Esophagus (tissue), 2 donors: Measurements from ENCODE around the gene KIDINS220. TPM values are rescaled to one million over a fixed set of nuclear protein-coding genes. Genes with fewer than 3 reads are reported as not detected.

Source experiments
- H3K27ac ChIP-seq, 2 donors: one replicate each; pipeline ENCODE4 v1.5.1; 2013; ENCODE audit warnings: low read depth in 2 of 2, mild to moderate bottlenecking in 2 of 2, inconsistent platforms in 1 of 2, low read length in 1 of 2, moderate library complexity in 1 of 2
- H3K27me3 ChIP-seq, 2 donors: one replicate each; pipeline ENCODE4 v1.6.1; 2013; ENCODE audit warnings: low read length in 2 of 2, control low read depth in 1 of 2, mild to moderate bottlenecking in 1 of 2; ENCODE audit not compliant: insufficient read depth in 2 of 2, control insufficient read depth in 1 of 2
- H3K36me3 ChIP-seq, 2 donors: one replicate each; pipeline ENCODE4 v1.6.1; 2013; ENCODE audit warnings: low read length in 1 of 2; ENCODE audit not compliant: control insufficient read depth in 2 of 2, insufficient read depth in 2 of 2
- H3K4me1 ChIP-seq, 2 donors: one replicate each; pipeline ENCODE4 v1.6.1; 2013; ENCODE audit warnings: low read length in 1 of 2; ENCODE audit not compliant: control insufficient read depth in 2 of 2, insufficient read depth in 2 of 2
- H3K4me3 ChIP-seq, 2 donors: one replicate each; pipeline ENCODE4 v1.5.1; 2013; ENCODE audit warnings: low read length in 2 of 2, mild to moderate bottlenecking in 2 of 2, low read depth in 1 of 2, moderate library complexity in 1 of 2
- H3K9me3 ChIP-seq, 2 donors: one replicate each; pipeline ENCODE4 v1.6.1; 2013; ENCODE audit warnings: mild to moderate bottlenecking in 2 of 2, low read depth in 1 of 2, low read length in 1 of 2, moderate library complexity in 1 of 2; ENCODE audit not compliant: control insufficient read depth in 2 of 2, insufficient read depth in 1 of 2
- WGBS, 2 donors: extraction: QIAGEN DNeasy Blood & Tissue Kit; methylation state at CpG; one replicate each; pipeline ENCODE4 v1.1.7; 2013; 5-methylcytosine and 5-hydroxymethylcytosine counted together
- polyA plus RNA-seq, 2 donors: library from polyadenylated mRNA; stranded (reverse); fragments of 200-250 nt; gene quantifications; one replicate each; pipeline ENCODE4 v1.2.3, GENCODE V29; 2013
- donor health status: healthy with polysubstance abuse.
- donor health status: Bipolar disorder and iron deficiency.

Gene KIDINS220
- polyA plus RNA-seq, 2 donors, result 10.4 to 10.7 TPM

DNA sequence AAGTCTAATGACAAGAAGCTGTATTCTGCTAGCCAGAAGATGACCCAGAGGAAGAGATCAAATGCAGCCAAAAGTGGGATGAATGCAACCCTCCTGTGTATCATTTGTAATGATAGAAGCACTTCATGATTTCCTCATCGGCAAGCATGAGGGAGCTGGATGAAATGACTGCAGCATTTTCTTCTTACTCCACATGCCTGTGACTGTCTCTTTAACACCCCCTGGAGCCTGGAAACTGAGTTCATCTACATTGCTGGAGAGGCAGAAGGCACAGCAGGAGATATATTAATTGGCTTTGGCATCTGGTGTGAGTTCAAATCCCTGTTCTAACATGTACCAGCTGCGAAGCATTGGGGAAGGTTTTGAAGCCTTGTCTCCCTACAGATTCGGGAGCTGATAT is 117.9 kb downstream of the KIDINS220 start:
- Histone ChIP-seq H3K4me1 (no peaks in the 10 kb centered on the region), H3K36me3 (no peaks in the 10 kb centered on the region), H3K9me3 (no peaks in the 10 kb centered on the region), H3K4me3 (no peak overlapping the region), H3K27ac (no peak overlapping the region), H3K27me3 (no peaks in the 10 kb centered on the region)
- WGBS, 2 donors, result 69 to 74% methylated on average over 3 of the region's 3 CpGs

DNA sequence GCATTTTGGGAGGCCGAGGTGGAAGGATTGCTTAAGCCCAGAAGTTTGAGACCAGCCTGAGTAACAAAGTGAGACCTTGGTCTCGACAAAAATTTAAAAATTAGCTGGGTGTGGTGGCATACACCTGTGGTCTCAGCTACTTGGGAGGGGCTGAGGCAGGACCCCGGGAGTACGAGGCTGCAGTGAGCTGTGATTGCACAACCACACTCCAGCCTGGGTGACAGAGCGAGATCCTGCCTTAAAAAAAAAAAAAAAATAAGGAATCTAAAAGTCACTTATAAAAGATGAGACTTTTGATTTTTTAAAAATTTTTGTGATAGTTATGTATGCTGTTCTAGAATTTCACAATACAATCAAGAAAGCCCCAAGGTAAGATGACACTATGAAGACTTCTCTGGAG is 122.4 kb downstream of the KIDINS220 start:
- Histone ChIP-seq H3K27me3 (no peaks in the 10 kb centered on the region), H3K9me3 (no peaks in the 10 kb centered on the region), H3K27ac (no peak overlapping the region), H3K36me3 (no peaks in the 10 kb centered on the region), H3K4me3 (no peak overlapping the region), H3K4me1 (no peaks in the 10 kb centered on the region)
- 89 to 91% methylated on average over 5 of the region's 5 CpGs for WGBS, 2 donors

DNA sequence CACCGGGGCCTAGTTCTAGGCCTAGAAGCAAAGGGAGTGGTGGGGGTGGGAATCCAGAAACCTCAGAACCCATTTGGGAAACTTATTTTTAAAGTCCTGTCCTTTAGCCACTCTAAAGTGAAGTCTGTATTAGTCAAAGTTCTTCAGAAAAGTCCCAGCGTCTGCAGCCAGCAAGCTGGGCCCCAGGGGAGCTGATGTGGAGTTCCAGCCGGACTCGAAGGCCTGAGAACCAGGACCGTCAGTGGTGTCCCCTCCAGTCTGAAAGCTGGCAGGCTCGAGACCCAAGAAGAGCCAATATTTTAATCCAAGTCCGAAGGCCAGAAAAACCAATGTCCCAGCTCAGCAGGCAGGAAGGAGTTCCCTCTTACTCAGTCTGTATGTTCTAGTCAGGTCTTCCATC is 123.1 kb downstream of the KIDINS220 start:
- H3K27me3 ChIP-seq, result no peaks in the 10 kb centered on the region
- 85 to 89% methylated on average over 7 of the region's 7 CpGs for WGBS, 2 donors
- no peak overlapping the region for H3K27ac ChIP-seq
- H3K9me3 ChIP-seq, result no peaks in the 10 kb centered on the region
- no peak overlapping the region for H3K4me3 ChIP-seq
- no peaks in the 10 kb centered on the region for H3K4me1 ChIP-seq
- H3K36me3 ChIP-seq, result no peaks in the 10 kb centered on the region

DNA sequence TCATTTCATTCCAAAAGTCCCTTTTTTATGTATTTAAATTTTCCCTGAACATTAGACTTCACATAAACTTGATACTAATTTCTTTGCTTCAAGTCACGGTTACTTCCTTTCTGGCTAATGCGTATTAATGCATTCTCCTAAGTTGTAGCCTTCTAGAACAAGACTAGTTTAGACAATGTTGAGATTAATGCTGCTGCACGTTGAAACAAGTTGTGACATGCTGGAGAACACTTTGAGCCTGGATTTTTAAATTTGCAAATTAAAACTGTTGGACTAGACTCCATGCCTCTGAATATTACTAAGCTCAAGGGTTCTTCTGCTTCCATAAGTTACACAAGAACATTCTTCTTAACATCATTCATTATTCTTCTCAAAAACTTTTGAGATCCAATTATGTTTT is 126.5 kb downstream of the KIDINS220 start:
- H3K27me3 ChIP-seq, result no peaks in the 10 kb centered on the region
- H3K4me1 ChIP-seq, result no peaks in the 10 kb centered on the region
- no peak overlapping the region for H3K4me3 ChIP-seq
- no peak overlapping the region for H3K27ac ChIP-seq
- 45 to 60% methylated on average over 3 of the region's 3 CpGs for WGBS, 2 donors
- H3K36me3 ChIP-seq, result no peaks in the 10 kb centered on the region
- no peaks in the 10 kb centered on the region for H3K9me3 ChIP-seq

DNA sequence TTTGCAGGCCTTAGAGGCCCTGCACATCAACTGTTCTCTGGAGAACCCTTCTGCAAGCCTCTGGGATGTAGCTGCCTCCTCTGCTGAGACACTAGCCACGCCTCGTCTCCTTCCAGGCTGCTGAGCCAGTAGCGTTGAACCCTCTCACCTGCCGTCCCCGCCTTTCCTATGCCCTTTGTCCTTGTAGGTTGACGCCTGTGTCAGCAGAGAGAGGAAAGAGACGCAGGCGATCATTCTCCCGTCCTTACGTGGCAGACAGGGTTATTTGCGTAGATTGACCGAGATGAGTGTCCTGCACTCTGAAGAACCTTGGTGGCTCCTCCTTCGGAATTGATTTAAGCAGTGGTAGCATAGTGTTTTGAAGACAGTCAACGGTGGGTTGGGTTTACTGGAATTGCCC is 127.8 kb downstream of the KIDINS220 start:
- Histone ChIP-seq H3K4me3 (no peak overlapping the region), H3K4me1 (no peaks in the 10 kb centered on the region), H3K27ac (no peak overlapping the region), H3K27me3 (no peaks in the 10 kb centered on the region), H3K9me3 (peaks cover 0 to 2% of the 10 kb centered on the region in 2 donors), H3K36me3 (no peaks in the 10 kb centered on the region)
- WGBS, 2 donors, result 79 to 89% methylated on average over 14 of the region's 14 CpGs

DNA sequence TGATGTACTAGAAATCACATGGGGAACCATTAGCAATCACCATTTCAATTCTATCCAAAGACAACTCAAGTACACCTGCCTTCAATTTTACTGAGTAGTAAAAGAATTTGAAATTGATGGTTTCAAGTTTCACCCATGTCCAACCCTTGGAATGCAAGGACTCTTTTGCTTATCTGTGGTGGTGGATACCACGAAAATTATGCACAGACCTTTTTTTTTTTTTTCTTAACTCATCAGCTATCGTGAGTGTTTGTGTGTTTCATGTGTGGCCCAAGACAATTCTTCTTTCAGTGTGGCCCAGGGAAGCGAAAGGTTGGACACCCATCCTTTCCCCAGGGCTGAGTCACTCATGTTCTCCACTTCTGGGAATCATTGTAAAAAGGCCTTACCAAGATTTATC is 132.5 kb downstream of the KIDINS220 start:
- Histone ChIP-seq H3K36me3 (no peaks in the 10 kb centered on the region), H3K4me3 (no peak overlapping the region), H3K27me3 (no peaks in the 10 kb centered on the region), H3K9me3 (peaks cover 0 to 2% of the 10 kb centered on the region in 2 donors), H3K27ac (no peak overlapping the region), H3K4me1 (no peaks in the 10 kb centered on the region)
- 76 to 83% methylated on average over 3 of the region's 3 CpGs for WGBS, 2 donors

DNA sequence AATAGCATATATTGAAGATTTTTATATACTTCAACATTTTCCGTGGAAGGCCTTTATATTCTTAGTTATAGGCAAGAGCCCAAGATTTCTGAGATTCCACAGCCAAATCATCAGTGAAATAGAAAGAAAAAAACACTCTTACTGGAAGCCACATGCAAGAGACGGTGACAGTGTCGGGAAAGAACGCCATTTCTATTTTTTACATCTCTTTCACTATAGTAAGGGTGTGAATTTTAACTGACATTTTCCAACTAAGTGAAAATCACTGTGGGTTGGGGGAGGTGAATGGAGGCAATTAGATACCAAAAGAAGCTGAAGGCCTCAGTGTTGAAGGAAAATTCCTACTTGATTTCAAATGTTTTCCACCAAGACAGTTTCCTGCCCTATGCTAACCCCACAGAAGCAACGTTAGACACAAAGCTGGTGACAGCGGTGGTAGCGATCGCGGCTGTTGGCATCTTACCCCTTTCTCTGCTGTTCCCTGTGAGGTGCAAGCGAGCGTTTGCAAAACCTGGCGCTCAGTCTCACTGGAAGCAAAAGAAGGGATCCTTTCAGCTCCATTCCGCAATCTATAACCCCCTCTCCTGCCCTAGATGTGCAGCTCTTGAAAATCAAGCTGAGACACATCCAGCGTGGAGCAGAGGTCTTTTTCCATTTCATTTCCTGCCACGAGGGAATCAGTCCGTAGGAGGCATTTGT is 135.6 kb downstream of the KIDINS220 start:
- 86% methylated on average over 16 of the region's 16 CpGs for WGBS, 2 donors
- H3K9me3 ChIP-seq, result peaks cover 0 to 2% of the 10 kb centered on the region in 2 donors
- H3K36me3 ChIP-seq, result no peaks in the 10 kb centered on the region
- H3K4me1 ChIP-seq, result no peaks in the 10 kb centered on the region
- H3K4me3 ChIP-seq, result no peak overlapping the region
- no peak overlapping the region for H3K27ac ChIP-seq
- no peaks in the 10 kb centered on the region for H3K27me3 ChIP-seq

DNA sequence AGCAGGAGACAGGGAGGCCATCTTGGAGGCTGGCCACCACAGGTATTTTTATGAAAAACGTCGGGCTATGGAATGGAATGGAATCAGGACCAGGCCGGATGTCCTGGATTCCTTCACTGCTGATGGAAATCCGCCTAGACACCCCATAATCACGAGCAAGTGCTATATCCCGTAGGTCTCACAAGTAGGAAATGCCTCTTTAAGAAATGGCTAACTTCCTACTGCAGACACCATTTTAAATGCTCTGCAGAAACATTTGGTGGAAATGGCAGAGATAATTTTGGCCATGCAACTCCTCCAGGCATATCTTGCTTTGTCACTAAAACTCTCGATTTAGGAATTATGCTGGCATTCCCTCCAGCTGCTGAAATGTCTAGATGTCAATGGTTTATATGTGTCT is 137.6 kb downstream of the KIDINS220 start:
- WGBS, 2 donors, result 91 to 92% methylated on average over 7 of the region's 7 CpGs
- no peaks in the 10 kb centered on the region for H3K27me3 ChIP-seq

DNA sequence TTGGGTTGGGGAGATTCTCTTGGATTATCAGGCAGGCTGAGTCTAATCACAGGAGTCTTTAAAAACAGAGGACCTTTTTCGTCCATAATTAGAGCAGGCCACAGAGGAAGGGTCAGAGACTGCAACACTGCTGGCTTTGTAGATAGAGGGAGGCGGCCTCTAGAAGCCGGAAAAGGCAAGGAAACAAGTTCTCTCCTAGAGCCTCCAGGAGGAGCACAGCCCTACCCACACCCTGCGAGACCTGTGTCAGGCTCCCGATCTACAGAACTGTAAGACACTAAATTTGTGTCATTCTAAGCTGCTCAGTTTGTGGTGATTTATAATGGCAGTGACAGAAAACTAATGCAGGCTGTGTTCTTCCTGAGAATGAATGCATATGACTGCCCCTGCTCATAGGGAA is 140.2 kb downstream of the KIDINS220 start:
- WGBS, 2 donors, result 84 to 91% methylated on average over 5 of the region's 5 CpGs
- no peaks in the 10 kb centered on the region for H3K9me3 ChIP-seq
- no peak overlapping the region for H3K27ac ChIP-seq
- no peak overlapping the region for H3K4me3 ChIP-seq
- peaks cover 0 to 5% of the 10 kb centered on the region in 2 donors for H3K4me1 ChIP-seq
- H3K36me3 ChIP-seq, result no peaks in the 10 kb centered on the region
- no peaks in the 10 kb centered on the region for H3K27me3 ChIP-seq

More for the DNA sequence above, 137.6 kb downstream of the KIDINS220 start:
- Histone ChIP-seq H3K4me3 (no peak overlapping the region), H3K27ac (no peak overlapping the region), H3K9me3 (no peaks in the 10 kb centered on the region), H3K36me3 (no peaks in the 10 kb centered on the region), H3K4me1 (no peaks in the 10 kb centered on the region)

DNA sequence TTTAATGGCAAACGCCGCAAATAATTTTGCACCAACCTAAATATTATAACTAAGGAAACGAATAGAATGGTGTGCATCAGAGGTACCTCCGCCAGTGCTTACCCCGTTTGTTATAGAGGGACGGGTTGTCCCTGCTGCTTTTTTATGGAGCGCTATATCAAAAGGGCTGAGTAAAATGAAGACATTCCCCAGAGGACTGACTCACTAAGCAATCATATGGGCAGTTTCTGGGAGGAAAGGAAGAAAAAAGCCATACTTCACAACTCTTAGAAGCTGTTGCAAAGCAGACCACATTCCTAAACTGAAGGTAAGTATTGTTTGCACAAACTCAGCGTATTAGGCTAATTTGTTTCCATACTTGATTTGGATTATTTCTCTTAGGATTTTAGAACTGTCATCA is 142.7 kb downstream of the KIDINS220 start:
- Histone ChIP-seq H3K27me3 (no peaks in the 10 kb centered on the region), H3K9me3 (no peaks in the 10 kb centered on the region), H3K36me3 (no peaks in the 10 kb centered on the region), H3K4me1 (peaks cover 0 to 5% of the 10 kb centered on the region in 2 donors), H3K4me3 (no peak overlapping the region), H3K27ac (no peak overlapping the region)
- 82 to 88% methylated on average over 8 of the region's 8 CpGs for WGBS, 2 donors
